Endothelial cell of hepatic sinusoid (primary cell): ENCODE data around the gene PRAMEF17.
"Not testable (repeated sequence)": the region's sequence is repeated elsewhere in the genome, so short reads cannot be mapped to it uniquely, and the experiment has no call there.

Source experiments
- in situ Hi-C: cut with HindIII; loops from 2 replicates; pipeline ENCODE4 v1.10.0; 2017; ENCODE audit warnings: low sequenced_read_pairs

The PRAMEF17 gene

GRCh38 chr1:13439104-13439783, 49.8 kb downstream of the PRAMEF17 start:
- in situ Hi-C loops, result not testable (repeated sequence)
